GM12891 (cell line): Measurements from ENCODE around the gene CRIP2.

Source experiments
- PAX5 ChIP-seq: IDR thresholded peaks from 2 replicates; pipeline ENCODE4 v1.6.1; 2011; ENCODE audit warnings: low read length, moderate library complexity, mild to moderate bottlenecking; ENCODE audit not compliant: insufficient read depth, severe bottlenecking
- POLR2A ChIP-seq: IDR thresholded peaks from 2 replicates; pipeline ENCODE4 v1.6.1; 2011; ENCODE audit warnings: low read depth, low read length, control low read depth
- POLR2AphosphoS5 ChIP-seq: IDR thresholded peaks from 2 replicates; pipeline ENCODE4 v1.6.1; 2011; ENCODE audit warnings: low read depth, low read length, control low read depth
- SPI1 ChIP-seq: IDR thresholded peaks from 2 replicates; pipeline ENCODE4 v1.6.1; 2011; ENCODE audit warnings: low read depth, low read length, control low read depth
- TAF1 ChIP-seq: IDR thresholded peaks from 2 replicates; pipeline ENCODE4 v1.6.1; 2011; ENCODE audit warnings: low read depth, low read length, control low read depth

DNA sequence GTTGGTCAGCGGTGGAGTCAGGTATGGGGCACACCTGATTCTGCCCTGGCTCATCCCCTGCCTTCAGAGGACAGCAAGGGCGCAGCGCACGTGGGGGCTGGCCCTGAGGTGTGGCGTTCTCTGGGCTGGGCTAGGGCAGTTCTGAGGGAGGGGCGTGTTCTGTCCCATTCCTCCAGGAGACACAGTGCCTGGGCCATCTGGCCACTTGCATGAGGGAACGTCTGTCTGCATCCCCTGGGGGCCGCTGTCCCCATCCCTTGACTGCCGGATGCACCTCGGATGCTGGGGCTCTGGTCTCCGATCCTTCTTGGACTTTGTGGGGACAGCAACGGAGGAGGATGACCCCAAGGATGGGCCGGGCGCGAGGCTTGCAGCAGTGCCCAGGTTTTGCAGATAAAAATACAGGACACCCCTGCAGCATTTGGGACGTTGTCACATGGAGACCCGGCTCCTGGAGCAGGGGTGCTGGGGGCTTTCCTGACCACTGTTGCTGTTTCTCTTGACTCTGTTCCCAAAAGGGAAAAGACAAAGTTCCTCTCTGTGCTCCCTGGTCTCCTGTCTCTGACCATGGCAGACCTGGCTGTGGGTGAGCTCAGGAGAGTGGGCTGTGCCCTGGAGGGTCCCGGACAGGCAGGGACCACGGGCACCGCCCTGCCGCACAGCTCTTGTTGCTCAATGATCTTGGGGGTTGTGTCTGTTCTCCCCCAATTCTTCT is 48.0 kb upstream of the CRIP2 start:
- TF ChIP-seq POLR2A (no peak), POLR2AphosphoS5 (no peak), TAF1 (no peak), PAX5 (no peak), SPI1 (no peak)
